ELR (cell line): ENCODE results near the gene SIGLEC6.
A peak's percentile ranks its signal among the peaks of the same experiment; 100 is the strongest.

Experiments
- DNase-seq: peaks from one replicate; pipeline ENCODE4 v3.0.0-alpha.2; 2015; ENCODE audit warnings: low read depth

SIGLEC6 gene

DNA sequence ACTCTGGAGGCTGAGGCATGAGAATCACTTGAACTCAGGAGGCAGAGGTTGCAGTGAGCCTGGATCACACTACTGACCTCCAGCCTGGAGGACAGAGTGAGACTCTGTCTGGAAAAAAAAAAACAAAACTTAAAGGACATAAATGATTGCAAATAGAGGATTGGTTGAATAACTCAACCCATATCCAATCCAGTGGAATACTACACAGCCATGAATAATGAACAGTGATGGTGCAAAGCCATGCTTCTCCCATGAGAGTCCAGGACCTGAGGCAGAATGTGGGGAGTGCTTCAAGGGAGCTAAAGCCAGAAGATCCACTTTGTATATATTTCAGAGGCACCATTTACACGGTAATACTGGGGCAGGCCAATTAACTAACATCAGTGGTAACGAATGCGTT, 55.3 kb downstream of the SIGLEC6 start:
- no peak for DNase-seq

DNA sequence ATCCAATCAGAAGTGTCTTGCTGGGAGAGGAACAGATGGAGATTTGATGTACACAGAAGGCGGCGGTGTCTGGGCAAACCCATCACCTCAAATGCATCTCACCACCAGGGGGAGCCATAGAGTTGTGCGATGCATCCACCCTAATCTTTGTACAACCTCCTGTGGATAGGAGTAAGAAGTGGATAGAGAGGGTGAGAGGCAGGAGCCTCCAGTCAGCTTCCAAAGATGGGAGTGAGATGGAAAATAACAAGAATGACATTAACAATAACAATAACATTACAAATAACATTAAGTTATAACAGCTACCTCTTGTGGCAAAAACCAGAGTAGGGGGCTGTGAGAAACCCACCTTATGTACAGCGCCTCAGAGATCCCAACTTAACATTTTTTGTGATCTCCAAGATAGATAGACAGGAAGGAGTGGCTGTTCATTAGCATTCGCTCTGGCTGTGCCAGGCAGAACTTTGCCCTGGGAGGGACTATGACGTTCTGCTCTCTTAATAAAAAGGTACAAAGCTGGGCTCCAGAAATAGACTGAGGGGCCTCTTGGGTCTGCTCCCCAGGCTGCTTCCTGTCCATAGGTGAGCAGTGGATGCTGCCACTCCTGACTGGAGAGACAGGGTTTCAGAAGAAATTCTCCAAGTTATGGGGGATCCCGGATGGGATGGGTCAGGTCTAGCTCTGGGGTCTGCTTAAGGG, 58.3 kb downstream of the SIGLEC6 start:
- DNase-seq: peak; percentile 72

DNA sequence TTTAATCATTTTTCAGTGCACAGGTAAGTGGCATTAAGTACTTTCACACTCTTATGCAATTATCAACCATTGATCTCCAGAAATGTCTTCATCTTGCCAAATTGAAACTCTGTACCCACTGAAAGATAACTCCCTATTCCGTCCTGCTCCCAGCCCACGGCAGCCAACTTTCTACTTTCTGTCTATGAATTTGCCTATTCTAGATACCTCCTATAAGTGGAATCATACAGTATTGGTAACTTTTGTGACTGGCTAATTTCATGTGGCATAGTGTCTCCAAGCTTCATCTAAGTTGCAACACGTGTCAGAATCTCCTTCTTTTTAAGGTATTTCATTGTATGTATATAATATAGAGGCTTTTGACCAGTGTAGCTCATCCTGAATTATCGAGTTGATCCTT, 58.9 kb downstream of the SIGLEC6 start:
- DNase-seq: no peak

DNA sequence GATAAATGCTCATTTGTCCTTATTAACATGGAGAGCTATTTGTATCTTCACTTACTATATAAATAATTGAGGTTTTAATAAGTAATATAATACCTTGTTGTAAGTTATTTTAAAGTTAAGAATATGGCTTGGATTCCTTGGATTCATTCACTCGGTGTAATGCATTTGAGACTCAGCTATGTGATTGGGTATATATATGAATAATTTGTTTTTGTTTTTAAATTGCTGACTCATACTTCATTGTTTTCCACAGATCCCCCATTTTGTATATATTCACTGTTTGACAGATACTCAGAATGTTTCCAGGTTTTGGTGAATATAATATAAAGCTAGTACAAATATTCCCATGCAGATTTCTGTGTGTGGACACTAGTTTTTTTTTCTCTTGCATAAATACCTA, 59.9 kb downstream of the SIGLEC6 start:
- no peak for DNase-seq

DNA sequence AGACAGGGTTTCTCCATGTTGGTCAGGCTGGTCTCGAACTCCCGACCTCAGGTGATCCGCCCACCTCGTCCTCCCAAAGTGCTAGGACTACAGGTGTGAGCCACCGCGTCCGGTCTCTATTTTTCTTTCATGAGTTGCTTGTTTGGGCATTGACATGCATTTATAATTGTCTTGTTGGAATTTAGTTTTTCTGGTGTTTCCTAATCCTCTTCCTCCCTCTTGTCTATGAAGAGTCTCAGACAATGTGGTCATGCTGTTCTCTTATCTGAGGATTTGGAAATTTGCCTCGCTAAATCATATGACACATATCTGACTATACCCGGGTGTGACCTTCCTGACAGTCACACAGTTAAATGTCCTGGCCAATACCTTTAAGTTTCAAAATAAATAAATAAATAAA, 60.5 kb downstream of the SIGLEC6 start:
- no peak for DNase-seq

DNA sequence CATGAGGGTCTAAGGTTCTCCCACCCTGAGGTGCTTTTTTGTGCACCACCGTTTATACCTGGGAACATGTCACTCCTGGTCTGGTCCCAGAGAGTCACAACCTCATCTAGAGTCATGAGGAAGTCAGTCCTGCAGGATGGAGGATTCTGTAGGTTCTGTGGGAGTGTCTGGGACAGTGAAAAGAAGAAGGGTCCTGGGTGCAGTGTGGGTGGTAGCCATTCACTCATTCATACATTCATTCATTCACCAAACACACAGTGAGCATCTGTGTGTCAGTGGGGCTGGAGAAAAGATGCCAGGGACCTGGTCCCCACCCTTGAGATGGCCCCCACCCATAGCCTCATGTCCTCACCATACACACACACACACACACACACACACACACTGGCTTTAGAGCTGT, 61.8 kb downstream of the SIGLEC6 start:
- DNase-seq: no peak

DNA sequence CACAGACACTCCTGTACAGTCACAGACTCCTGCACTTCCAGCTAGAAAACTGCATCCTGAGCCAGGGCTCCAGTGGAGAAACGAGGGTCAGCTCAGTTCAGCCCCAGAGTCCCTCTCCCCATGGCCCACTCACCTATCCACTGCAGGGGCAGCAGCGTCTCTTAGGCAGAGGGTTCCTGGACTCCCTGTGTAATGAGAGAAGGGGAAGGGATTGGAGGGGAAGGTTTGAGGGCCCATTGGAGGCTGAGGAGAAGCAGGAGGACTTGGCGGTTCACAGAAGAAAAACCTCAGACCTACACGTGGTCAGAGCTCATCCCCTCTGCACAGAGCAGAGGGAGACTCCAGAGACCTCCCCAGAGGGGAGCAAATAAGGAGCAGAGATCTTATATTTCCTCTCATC, 62.3 kb downstream of the SIGLEC6 start:
- DNase-seq: no peak

DNA sequence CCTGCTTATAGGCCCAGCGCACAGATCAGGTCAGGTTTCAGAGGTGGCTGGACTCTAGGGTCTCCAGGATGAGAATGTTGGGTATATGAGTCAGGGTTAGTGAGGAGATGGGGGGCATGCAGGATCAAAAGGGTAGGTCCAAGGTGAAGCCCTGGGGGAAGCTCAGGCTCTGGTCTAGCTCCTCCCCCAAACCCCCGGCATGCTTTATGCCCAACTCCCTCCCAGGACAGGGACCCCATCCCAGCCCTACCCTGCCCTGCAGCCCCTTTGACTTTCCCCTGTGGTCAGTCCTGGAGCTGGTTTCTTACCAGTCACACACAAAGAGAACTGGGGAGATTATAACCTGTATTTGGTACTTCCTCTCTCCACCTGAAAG, 62.9 kb downstream of the SIGLEC6 start:
- no peak for DNase-seq

DNA sequence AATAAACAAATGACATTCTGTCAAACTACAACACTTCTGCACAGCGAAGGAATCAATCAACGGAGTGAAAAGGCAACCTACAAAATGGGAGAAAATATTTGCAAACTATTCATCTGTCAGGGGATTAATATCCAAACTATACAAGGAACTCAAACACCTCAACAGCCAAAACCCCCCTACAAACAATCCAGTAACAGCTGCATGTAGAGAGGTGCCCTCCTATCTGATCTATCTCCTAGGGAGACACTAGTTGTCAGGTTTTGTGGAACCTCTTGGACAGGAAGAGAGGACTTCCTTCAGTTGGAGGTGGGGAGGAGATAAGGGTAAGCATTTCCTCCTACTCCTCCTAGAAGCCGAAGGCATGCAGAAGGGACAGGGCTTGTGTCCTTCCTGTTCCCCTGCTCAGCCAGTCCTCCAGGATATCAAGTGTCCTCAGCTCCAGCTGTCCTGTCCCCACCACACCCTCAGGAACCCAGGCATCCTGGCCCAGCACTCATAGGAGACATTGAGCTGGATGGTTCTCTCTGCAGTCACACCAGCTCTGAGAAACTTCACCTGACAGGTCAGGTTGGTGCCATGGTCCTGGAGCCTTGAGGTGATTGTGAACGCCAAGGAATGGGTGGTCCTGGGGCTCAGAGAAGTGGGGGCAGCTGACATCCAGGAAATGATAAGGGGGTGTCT, 63.5 kb downstream of the SIGLEC6 start:
- no peak for DNase-seq
